Activated T-helper 1 cell treated with anti-CD3 and anti-CD28 coated beads, Interleukin-12 subunit alpha, Interleukin-12 subunit beta, Interleukin-2, Interleukin-4 antibody, amounts not matched to agents 30 ng/mL and 10 ng/mL and 1 ng/mL, durations not matched to agents 14 hours and 24 hours and 36 hours (primary cell): ENCODE data around the gene CROCC. TPM values are rescaled to one million over a fixed set of nuclear protein-coding genes. Genes with fewer than 3 reads are reported as not detected.
A peak's percentile ranks its signal among the peaks of the same experiment; 100 is the strongest.
"Not testable (repeated sequence)": the region's sequence is repeated elsewhere in the genome, so short reads cannot be mapped to it uniquely, and the experiment has no call there.

Experiments used
- DNase-seq: peaks from one replicate; pipeline ENCODE4 v3.0.0; 2021; ENCODE audit warnings: low spot score
- H3K27ac Mint-ChIP-seq: one replicate; pipeline ENCODE4 v1.8.0; 2021; ENCODE audit warnings: mild to moderate bottlenecking, mixed read lengths
- H3K27me3 Mint-ChIP-seq: one replicate; pipeline ENCODE4 v1.8.0; 2022; ENCODE audit warnings: mild to moderate bottlenecking, moderate library complexity, mixed read lengths; ENCODE audit not compliant: insufficient read depth
- H3K36me3 Mint-ChIP-seq: one replicate; pipeline ENCODE4 v1.8.0; 2021; ENCODE audit warnings: low read depth, mixed read lengths
- H3K4me1 Mint-ChIP-seq: one replicate; pipeline ENCODE4 v1.8.0; 2021; ENCODE audit warnings: low read depth, mixed read lengths
- H3K4me3 Mint-ChIP-seq: one replicate; pipeline ENCODE4 v1.8.0; 2021; ENCODE audit warnings: mild to moderate bottlenecking, moderate library complexity, mixed read lengths
- H3K9me3 Mint-ChIP-seq: one replicate; pipeline ENCODE4 v1.8.0; 2021; ENCODE audit warnings: mixed read lengths
- intact Hi-C: fragments of 100-400 bp; cut with micrococcal nuclease; formaldehyde crosslinking; loops from one replicate; pipeline ENCODE4 v1.15.1; 2024
- total RNA-seq: library from RNA; stranded (reverse); gene quantifications from 2 replicates; pipeline ENCODE4 v1.2.3, GENCODE V29; 2022

The CROCC gene
- total RNA-seq, 1 donor from 2014 or later, result 22.6 TPM

- no peak for DNase-seq
Measured at GRCh38 chr1:16903054-16903453, 18.7 kb upstream of the CROCC start.

GRCh38 chr1:16903458-16903796, 18.3 kb upstream of the CROCC start:
- DNase-seq, result no peak
- no peak overlapping the region for H3K27ac Mint-ChIP-seq
- no peaks in the 10 kb centered on the region for H3K27me3 Mint-ChIP-seq
- peaks cover 2% of the 10 kb centered on the region for H3K36me3 Mint-ChIP-seq
- intact Hi-C loops, result loop anchor here (10.0 kb wide), 2 partner anchors 1069 to 1299 kb away; no protein-coding TSS in a partner anchor
- H3K4me1 Mint-ChIP-seq, result peaks cover 19% of the 10 kb centered on the region
- no peaks in the 10 kb centered on the region for H3K9me3 Mint-ChIP-seq
- H3K4me3 Mint-ChIP-seq, result no peak overlapping the region

More at GRCh38 chr1:16903054-16903453, 18.7 kb upstream of the CROCC start:
- no peaks in the 10 kb centered on the region for H3K27me3 Mint-ChIP-seq
- H3K36me3 Mint-ChIP-seq, result peaks cover 2% of the 10 kb centered on the region
- no peak overlapping the region for H3K27ac Mint-ChIP-seq
- H3K4me3 Mint-ChIP-seq, result no peak overlapping the region
- H3K4me1 Mint-ChIP-seq, result peaks cover 20% of the 10 kb centered on the region
- H3K9me3 Mint-ChIP-seq, result no peaks in the 10 kb centered on the region
- intact Hi-C loops, result loop anchor here (10.0 kb wide), 2 partner anchors 1068 to 1298 kb away; no protein-coding TSS in a partner anchor

GRCh38 chr1:16904560-16905109, 17.1 kb upstream of the CROCC start:
- Mint-ChIP-seq H3K27me3 (no peaks in the 10 kb centered on the region), H3K4me1 (peaks cover 19% of the 10 kb centered on the region), H3K9me3 (no peaks in the 10 kb centered on the region), H3K36me3 (peaks cover 2% of the 10 kb centered on the region), H3K27ac (no peak overlapping the region), H3K4me3 (no peak overlapping the region)
- peak; percentile 99 for DNase-seq
- intact Hi-C loops, result loop anchor here (1.0 to 10.0 kb wide), 9 partner anchors 8 to 1300 kb away; partner anchors contain the start of genes NECAP2, SDHB and SZRD1

- H3K36me3 Mint-ChIP-seq, result peaks cover 2% of the 10 kb centered on the region
- no peaks in the 10 kb centered on the region for H3K9me3 Mint-ChIP-seq
- no peak overlapping the region for H3K4me3 Mint-ChIP-seq
- peaks cover 19% of the 10 kb centered on the region for H3K4me1 Mint-ChIP-seq
- intact Hi-C loops, result loop anchor here (1.0 to 10.0 kb wide), 8 partner anchors 8 to 1300 kb away; partner anchors contain the start of genes NECAP2, SDHB and SZRD1
- peak; percentile 61 for DNase-seq
- peaks cover under 1% of the 10 kb centered on the region for H3K27me3 Mint-ChIP-seq
- no peak overlapping the region for H3K27ac Mint-ChIP-seq
Measured at GRCh38 chr1:16905110-16905867, 16.4 kb upstream of the CROCC start.

GRCh38 chr1:16905868-16906702, 15.6 kb upstream of the CROCC start:
- intact Hi-C loops, result loop anchor here (1.0 to 10.0 kb wide), 8 partner anchors 7 to 1301 kb away; partner anchors contain the start of genes NECAP2, SDHB and SZRD1
- no peaks in the 10 kb centered on the region for H3K9me3 Mint-ChIP-seq
- no peak overlapping the region for H3K27ac Mint-ChIP-seq
- H3K4me3 Mint-ChIP-seq, result no peak overlapping the region
- peaks cover 2% of the 10 kb centered on the region for H3K27me3 Mint-ChIP-seq
- peaks cover 13% of the 10 kb centered on the region for H3K4me1 Mint-ChIP-seq
- H3K36me3 Mint-ChIP-seq, result peaks cover 2% of the 10 kb centered on the region
- no peak for DNase-seq

- Mint-ChIP-seq H3K27me3 (peaks cover 2% of the 10 kb centered on the region), H3K4me1 (peaks cover 11% of the 10 kb centered on the region), H3K27ac (no peak overlapping the region), H3K9me3 (no peaks in the 10 kb centered on the region), H3K4me3 (no peak overlapping the region), H3K36me3 (peaks cover 2% of the 10 kb centered on the region)
- intact Hi-C loops, result loop anchor here (5.0 to 10.0 kb wide), 3 partner anchors 465 to 1302 kb away; partner anchors contain the start of gene NECAP2
- no peak for DNase-seq
Measured at GRCh38 chr1:16906873-16907272, 14.9 kb upstream of the CROCC start.

- no peak for DNase-seq
- no peaks in the 10 kb centered on the region for H3K9me3 Mint-ChIP-seq
- intact Hi-C loops, result loop anchor here (5.0 to 10.0 kb wide), 3 partner anchors 466 to 1303 kb away; partner anchors contain the start of gene NECAP2
Measured at GRCh38 chr1:16907870-16908758, 13.6 kb upstream of the CROCC start.

GRCh38 chr1:16911851-16912721, 9.6 kb upstream of the CROCC start:
- H3K27me3 Mint-ChIP-seq, H3K36me3 Mint-ChIP-seq, H3K9me3 Mint-ChIP-seq, DNase-seq: not testable (repeated sequence)
- intact Hi-C loops, result loop anchor here (2.0 kb wide), 1 partner anchor 49 kb away; no protein-coding TSS in a partner anchor
- H3K4me3 Mint-ChIP-seq, result peak overlapping the region; percentile 42
- peaks cover 39% of the 10 kb centered on the region for H3K4me1 Mint-ChIP-seq
- peak overlapping the region; percentile 40 for H3K27ac Mint-ChIP-seq

More at GRCh38 chr1:16907870-16908758, 13.6 kb upstream of the CROCC start:
- Mint-ChIP-seq H3K4me1 (peaks cover 22% of the 10 kb centered on the region), H3K27me3 (peaks cover 2% of the 10 kb centered on the region), H3K4me3 (no peak overlapping the region), H3K36me3 (peaks cover 2% of the 10 kb centered on the region), H3K27ac (no peak overlapping the region)

GRCh38 chr1:16912742-16913141, 9.0 kb upstream of the CROCC start:
- H3K27me3 Mint-ChIP-seq, H3K9me3 Mint-ChIP-seq, H3K36me3 Mint-ChIP-seq, DNase-seq, H3K27ac Mint-ChIP-seq: not testable (repeated sequence)
- H3K4me3 Mint-ChIP-seq, result peak overlapping the region; percentile 81
- intact Hi-C loops, result loop anchor here (1.0 to 2.0 kb wide), 2 partner anchors 7 to 48 kb away; no protein-coding TSS in a partner anchor
- H3K4me1 Mint-ChIP-seq, result peaks cover 34% of the 10 kb centered on the region

GRCh38 chr1:16913181-16913832, 8.4 kb upstream of the CROCC start:
- peak overlapping the region; percentile 81 for H3K4me3 Mint-ChIP-seq
- no peak overlapping the region for H3K27ac Mint-ChIP-seq
- no peaks in the 10 kb centered on the region for H3K9me3 Mint-ChIP-seq
- H3K27me3 Mint-ChIP-seq, result peaks cover 2% of the 10 kb centered on the region
- intact Hi-C loops, result loop anchor here (1.0 to 2.0 kb wide), 2 partner anchors 8 to 47 kb away; no protein-coding TSS in a partner anchor
- H3K36me3 Mint-ChIP-seq, result no peaks in the 10 kb centered on the region
- DNase-seq, result no peak
- H3K4me1 Mint-ChIP-seq, result peaks cover 33% of the 10 kb centered on the region
